ENCODE measurements around the gene GOLT1A.
"Not testable (repeated sequence)": the region's sequence is repeated elsewhere in the genome, so short reads cannot be mapped to it uniquely, and the experiment has no call there.

Gene GOLT1A

DNA sequence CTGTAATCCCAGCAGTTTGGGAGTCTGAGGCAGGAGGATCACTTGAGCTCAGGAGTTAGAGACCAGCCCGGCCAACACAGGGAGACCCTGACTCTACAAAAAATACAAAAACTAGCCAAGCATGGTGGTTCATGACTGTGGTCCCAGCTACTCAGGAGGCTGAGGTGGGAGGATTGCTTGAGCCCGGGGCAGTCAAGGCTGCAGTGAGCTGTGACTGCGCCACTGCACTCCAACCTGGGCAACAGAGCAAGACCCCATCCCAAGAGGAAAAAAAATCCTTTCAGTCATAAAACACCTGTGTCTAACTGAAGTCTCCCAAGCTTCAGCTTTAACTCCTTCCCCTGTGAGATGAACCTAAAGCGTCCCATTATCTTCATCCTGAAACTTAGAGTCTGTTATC is 33.1 kb upstream of the GOLT1A start:
- Histone ChIP-seq H3K27ac (ENCODE audit: low read length) (no peak overlapping the region), H3K9me3 (ENCODE audit: control insufficient read depth in 2 of 2, low read length in 2 of 2) (no peaks in the 10 kb centered on the region), H3K27me3 (ENCODE audit: control insufficient read depth in 1 of 2, insufficient read depth in 2 of 2, low read length in 2 of 2) (no peaks in the 10 kb centered on the region)

GRCh38 chr1:204242920-204243319 is 29.1 kb upstream of the GOLT1A start:
- H3K27me3 ChIP-seq (ENCODE audit: control insufficient read depth in 1 of 2, insufficient read depth in 2 of 2, low read length in 2 of 2) = no peaks in the 10 kb centered on the region
- H3K27ac ChIP-seq (ENCODE audit: low read length) = no peak overlapping the region
- no peak overlapping the region for H3K4me3 ChIP-seq (ENCODE audit: low read length in 2 of 2)
- H3K4me1 ChIP-seq (ENCODE audit: control insufficient read depth, insufficient read depth, low read length) = no peaks in the 10 kb centered on the region
- no peak overlapping the region for H3K9ac ChIP-seq (ENCODE audit: low read length in 2 of 2)
- no peaks in the 10 kb centered on the region for H3K9me3 ChIP-seq (ENCODE audit: control insufficient read depth in 2 of 2, low read length in 2 of 2)
- no peaks in the 10 kb centered on the region for H3K36me3 ChIP-seq (ENCODE audit: control insufficient read depth in 2 of 2, insufficient read depth in 2 of 2, low read length in 2 of 2)

More for the DNA sequence above, 33.1 kb upstream of the GOLT1A start:
- H3K4me3 ChIP-seq (ENCODE audit: low read length in 2 of 2) = no peak overlapping the region
- no peaks in the 10 kb centered on the region for H3K36me3 ChIP-seq (ENCODE audit: control insufficient read depth in 2 of 2, insufficient read depth in 2 of 2, low read length in 2 of 2)
- H3K9ac ChIP-seq (ENCODE audit: low read length in 2 of 2) = no peak overlapping the region
- H3K4me1 ChIP-seq (ENCODE audit: control insufficient read depth, insufficient read depth, low read length) = no peaks in the 10 kb centered on the region

GRCh38 chr1:204241914-204242313 is 28.1 kb upstream of the GOLT1A start:
- Histone ChIP-seq H3K36me3 (ENCODE audit: control insufficient read depth in 2 of 2, insufficient read depth in 2 of 2, low read length in 2 of 2) (no peaks in the 10 kb centered on the region), H3K4me3 (ENCODE audit: low read length in 2 of 2) (no peak overlapping the region), H3K27me3 (ENCODE audit: control insufficient read depth in 1 of 2, insufficient read depth in 2 of 2, low read length in 2 of 2) (no peaks in the 10 kb centered on the region), H3K9ac (ENCODE audit: low read length in 2 of 2) (no peak overlapping the region), H3K27ac (ENCODE audit: low read length) (no peak overlapping the region), H3K9me3 (ENCODE audit: control insufficient read depth in 2 of 2, low read length in 2 of 2) (no peaks in the 10 kb centered on the region), H3K4me1 (ENCODE audit: control insufficient read depth, insufficient read depth, low read length) (no peaks in the 10 kb centered on the region)

- Histone ChIP-seq H3K9me3 (ENCODE audit: control insufficient read depth in 2 of 2, low read length in 2 of 2) (no peaks in the 10 kb centered on the region), H3K27me3 (ENCODE audit: control insufficient read depth in 1 of 2, insufficient read depth in 2 of 2, low read length in 2 of 2) (no peaks in the 10 kb centered on the region), H3K27ac (ENCODE audit: low read length) (no peak overlapping the region), H3K36me3 (ENCODE audit: control insufficient read depth in 2 of 2, insufficient read depth in 2 of 2, low read length in 2 of 2) (no peaks in the 10 kb centered on the region), H3K4me1 (ENCODE audit: control insufficient read depth, insufficient read depth, low read length) (no peaks in the 10 kb centered on the region), H3K9ac (ENCODE audit: low read length in 2 of 2) (no peak overlapping the region), H3K4me3 (ENCODE audit: low read length in 2 of 2) (no peak overlapping the region)
These were observed 27.3 kb upstream of the GOLT1A start for GRCh38 chr1:204241050-204241449.

- no peaks in the 10 kb centered on the region for H3K27me3 ChIP-seq (ENCODE audit: control insufficient read depth in 1 of 2, insufficient read depth in 2 of 2, low read length in 2 of 2)
- no peak overlapping the region for H3K9ac ChIP-seq (ENCODE audit: low read length in 2 of 2)
- H3K9me3 ChIP-seq (ENCODE audit: control insufficient read depth in 2 of 2, low read length in 2 of 2) = no peaks in the 10 kb centered on the region
- no peak overlapping the region for H3K4me3 ChIP-seq (ENCODE audit: low read length in 2 of 2)
- H3K4me1 ChIP-seq (ENCODE audit: control insufficient read depth, insufficient read depth, low read length) = no peaks in the 10 kb centered on the region
- H3K27ac ChIP-seq (ENCODE audit: low read length) = no peak overlapping the region
- H3K36me3 ChIP-seq (ENCODE audit: control insufficient read depth in 2 of 2, insufficient read depth in 2 of 2, low read length in 2 of 2) = no peaks in the 10 kb centered on the region
These were observed 26.4 kb upstream of the GOLT1A start for GRCh38 chr1:204240233-204240632.

DNA sequence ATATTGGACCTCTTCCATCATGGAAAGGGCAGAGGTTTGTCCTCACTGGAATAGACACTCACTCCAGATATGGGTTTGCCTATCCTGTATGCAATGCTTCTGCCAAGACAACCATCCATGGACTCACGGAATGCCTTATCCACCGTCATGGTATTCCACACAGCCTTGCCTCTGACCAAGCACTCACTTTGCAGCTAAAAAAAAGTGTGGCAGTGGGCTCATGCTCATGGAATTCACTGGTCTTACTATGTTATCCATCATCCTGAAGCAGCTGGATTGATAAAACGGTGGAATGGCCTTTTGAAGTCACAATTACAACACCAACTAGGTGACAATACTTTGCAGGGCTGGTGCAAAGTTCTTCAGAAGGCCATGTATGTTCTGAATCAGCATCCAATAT is 25.6 kb upstream of the GOLT1A start:
- H3K4me3 ChIP-seq (ENCODE audit: low read length in 2 of 2); H3K9ac ChIP-seq (ENCODE audit: low read length in 2 of 2); H3K27ac ChIP-seq (ENCODE audit: low read length); H3K4me1 ChIP-seq (ENCODE audit: control insufficient read depth, insufficient read depth, low read length); H3K9me3 ChIP-seq (ENCODE audit: control insufficient read depth in 2 of 2, low read length in 2 of 2); H3K27me3 ChIP-seq (ENCODE audit: control insufficient read depth in 1 of 2, insufficient read depth in 2 of 2, low read length in 2 of 2); H3K36me3 ChIP-seq (ENCODE audit: control insufficient read depth in 2 of 2, insufficient read depth in 2 of 2, low read length in 2 of 2): not testable (repeated sequence)

GRCh38 chr1:204238520-204238919 is 24.7 kb upstream of the GOLT1A start:
- H3K36me3 ChIP-seq (ENCODE audit: control insufficient read depth in 2 of 2, insufficient read depth in 2 of 2, low read length in 2 of 2); H3K27me3 ChIP-seq (ENCODE audit: control insufficient read depth in 1 of 2, insufficient read depth in 2 of 2, low read length in 2 of 2); H3K4me3 ChIP-seq (ENCODE audit: low read length in 2 of 2); H3K4me1 ChIP-seq (ENCODE audit: control insufficient read depth, insufficient read depth, low read length); H3K9ac ChIP-seq (ENCODE audit: low read length in 2 of 2); H3K27ac ChIP-seq (ENCODE audit: low read length); H3K9me3 ChIP-seq (ENCODE audit: control insufficient read depth in 2 of 2, low read length in 2 of 2): not testable (repeated sequence)

DNA sequence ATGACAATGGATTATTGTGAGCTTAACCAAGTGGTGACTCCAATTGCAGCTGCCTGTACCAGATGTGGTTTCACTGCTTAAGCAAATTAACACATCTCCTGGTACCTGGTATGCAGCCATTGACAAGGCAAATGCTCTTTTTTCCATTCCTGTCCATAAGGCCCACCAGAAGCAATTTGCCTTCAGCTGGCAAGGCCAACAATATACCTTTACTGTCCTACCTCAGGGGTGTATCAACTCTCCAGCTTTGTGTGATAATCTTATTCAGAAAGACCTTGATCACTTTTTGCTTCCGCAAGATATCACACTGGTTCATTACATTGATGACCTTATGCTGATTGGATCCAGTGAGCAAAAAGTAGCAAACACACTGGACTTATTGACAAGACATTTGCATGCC is 23.7 kb upstream of the GOLT1A start:
- not testable (repeated sequence) for H3K9ac ChIP-seq (ENCODE audit: low read length in 2 of 2); H3K36me3 ChIP-seq (ENCODE audit: control insufficient read depth in 2 of 2, insufficient read depth in 2 of 2, low read length in 2 of 2); H3K4me1 ChIP-seq (ENCODE audit: control insufficient read depth, insufficient read depth, low read length); H3K4me3 ChIP-seq (ENCODE audit: low read length in 2 of 2); H3K27ac ChIP-seq (ENCODE audit: low read length); H3K27me3 ChIP-seq (ENCODE audit: control insufficient read depth in 1 of 2, insufficient read depth in 2 of 2, low read length in 2 of 2); H3K9me3 ChIP-seq (ENCODE audit: control insufficient read depth in 2 of 2, low read length in 2 of 2)

DNA sequence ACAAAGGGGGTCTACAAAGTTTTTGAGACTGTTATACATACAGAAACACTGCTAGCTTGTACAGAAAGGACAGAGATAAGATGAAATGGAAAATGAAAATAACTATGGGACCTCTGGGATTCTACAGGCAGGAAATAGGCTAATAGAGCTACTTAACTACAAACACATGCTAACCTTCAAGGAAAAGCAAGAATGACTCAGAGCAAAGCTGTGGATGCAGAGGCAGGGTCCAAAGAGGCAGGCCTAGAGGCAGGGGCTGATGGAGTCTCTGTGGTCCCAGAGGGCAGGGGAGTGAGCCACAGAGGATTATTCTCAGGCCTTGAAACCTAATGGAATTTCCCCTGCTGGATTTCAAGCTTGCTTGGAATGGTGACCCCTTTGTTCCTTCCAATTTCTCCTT is 18.7 kb upstream of the GOLT1A start:
- H3K9ac ChIP-seq (ENCODE audit: low read length in 2 of 2) = no peak overlapping the region
- H3K27ac ChIP-seq (ENCODE audit: low read length) = no peak overlapping the region
- H3K36me3 ChIP-seq (ENCODE audit: control insufficient read depth in 2 of 2, insufficient read depth in 2 of 2, low read length in 2 of 2) = peaks cover 0 to 4% of the 10 kb centered on the region in 2 donors
- H3K4me1 ChIP-seq (ENCODE audit: control insufficient read depth, insufficient read depth, low read length) = no peaks in the 10 kb centered on the region
- H3K4me3 ChIP-seq (ENCODE audit: low read length in 2 of 2) = no peak overlapping the region
- no peaks in the 10 kb centered on the region for H3K9me3 ChIP-seq (ENCODE audit: control insufficient read depth in 2 of 2, low read length in 2 of 2)
- no peaks in the 10 kb centered on the region for H3K27me3 ChIP-seq (ENCODE audit: control insufficient read depth in 1 of 2, insufficient read depth in 2 of 2, low read length in 2 of 2)

DNA sequence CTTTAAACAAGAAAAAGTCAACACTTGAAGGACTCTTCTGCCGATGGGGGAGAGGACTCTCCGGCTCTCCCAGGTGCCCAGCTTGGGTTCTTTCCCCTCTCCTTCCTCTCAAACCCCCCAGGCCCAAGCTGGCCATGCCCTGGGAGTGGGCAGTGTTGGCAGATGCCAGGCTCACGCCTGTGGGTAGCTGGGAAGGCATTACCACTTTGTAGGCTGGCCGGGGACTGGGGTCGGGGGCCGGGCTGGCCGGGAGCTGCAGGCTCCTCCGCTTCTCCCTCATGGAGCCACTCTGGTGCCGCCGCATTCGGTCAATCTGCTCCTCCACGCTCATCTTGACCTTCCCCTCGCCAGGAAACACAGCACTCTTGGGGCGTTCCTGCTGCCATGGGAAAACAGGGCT is 16.4 kb upstream of the GOLT1A start:
- Histone ChIP-seq H3K4me3 (ENCODE audit: low read length in 2 of 2) (no peak overlapping the region), H3K27me3 (ENCODE audit: control insufficient read depth in 1 of 2, insufficient read depth in 2 of 2, low read length in 2 of 2) (no peaks in the 10 kb centered on the region), H3K27ac (ENCODE audit: low read length) (no peak overlapping the region), H3K4me1 (ENCODE audit: control insufficient read depth, insufficient read depth, low read length) (no peaks in the 10 kb centered on the region), H3K9me3 (ENCODE audit: control insufficient read depth in 2 of 2, low read length in 2 of 2) (no peaks in the 10 kb centered on the region), H3K36me3 (ENCODE audit: control insufficient read depth in 2 of 2, insufficient read depth in 2 of 2, low read length in 2 of 2) (peaks cover 0 to 4% of the 10 kb centered on the region in 2 donors), H3K9ac (ENCODE audit: low read length in 2 of 2) (no peak overlapping the region)

DNA sequence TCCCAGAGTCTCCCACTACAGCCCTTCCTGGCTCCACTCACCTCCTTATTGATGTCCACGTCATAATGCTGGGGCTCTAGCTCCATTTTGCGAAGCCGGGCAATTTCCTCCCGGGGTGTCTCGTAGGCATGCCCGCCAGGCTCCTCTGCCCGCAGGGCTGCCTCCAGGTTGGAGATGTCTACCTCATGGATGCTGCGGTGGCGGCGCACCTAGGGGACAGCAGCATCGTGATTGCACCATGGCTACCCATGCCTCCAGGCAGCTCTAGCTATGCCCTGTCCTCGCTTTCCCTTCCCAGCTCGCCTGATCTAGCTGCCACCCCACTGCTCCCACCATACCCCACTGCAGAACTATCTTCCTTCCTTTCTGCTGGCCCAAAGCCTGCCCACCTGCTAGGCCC is 15.1 kb upstream of the GOLT1A start:
- no peak overlapping the region for H3K4me3 ChIP-seq (ENCODE audit: low read length in 2 of 2)
- H3K36me3 ChIP-seq (ENCODE audit: control insufficient read depth in 2 of 2, insufficient read depth in 2 of 2, low read length in 2 of 2) = peaks cover 0 to 4% of the 10 kb centered on the region in 2 donors
- no peak overlapping the region for H3K9ac ChIP-seq (ENCODE audit: low read length in 2 of 2)
- no peak overlapping the region for H3K27ac ChIP-seq (ENCODE audit: low read length)
- H3K4me1 ChIP-seq (ENCODE audit: control insufficient read depth, insufficient read depth, low read length) = no peaks in the 10 kb centered on the region
- H3K9me3 ChIP-seq (ENCODE audit: control insufficient read depth in 2 of 2, low read length in 2 of 2) = no peaks in the 10 kb centered on the region
- H3K27me3 ChIP-seq (ENCODE audit: control insufficient read depth in 1 of 2, insufficient read depth in 2 of 2, low read length in 2 of 2) = no peaks in the 10 kb centered on the region

Measured in stomach smooth muscle (tissue), 2 donors.